ENCODE data around the gene FHOD3. TPM values are rescaled to one million over a fixed set of nuclear protein-coding genes. Genes with fewer than 3 reads are reported as not detected.

FHOD3 gene
- total RNA-seq, 1 experiment from 2014 or later, result 10.6 TPM

GRCh38 chr18:36769172-36769571, 471.7 kb downstream of the FHOD3 start:
- POLR2A ChIA-PET (ENCODE audit: unreplicated experiment), result no interaction called here
- BruUV-seq (replicated peaks), result no TSS peak
- H4K20me1 ChIP-seq (ENCODE audit: insufficient read depth), result no peaks in the 10 kb centered on the region
- H3K27me3 ChIP-seq (ENCODE audit: insufficient read depth, low read depth), result no peaks in the 10 kb centered on the region
- H2AFZ ChIP-seq, result no peak overlapping the region
- CTCF ChIA-PET, result interaction anchor here (0.6 kb wide), 1 partner anchor 754 kb away, joined by 7 read pairs; no protein-coding TSS in a partner anchor
- H3K9me3 ChIP-seq (ENCODE audit: insufficient read depth, low read depth), result no peaks in the 10 kb centered on the region
- no peak overlapping the region for H3K27ac ChIP-seq
- H3K4me2 ChIP-seq, result no peak overlapping the region
- TF ChIP-seq CTCF (conservative IDR thresholded peaks at IDR 0.05) (no peak), EZH2 (IDR thresholded peaks at IDR 0.05; ENCODE audit: low read depth) (no peak)
- no peaks in the 10 kb centered on the region for H3K4me1 ChIP-seq (replicated peaks; ENCODE audit: insufficient read depth)
- intact Hi-C loops (cut with micrococcal nuclease; ENCODE audit: unreplicated experiment), result no loop called here
- DNase-seq, result no peak
- H3K9me2 ChIP-seq (ENCODE audit: insufficient read depth), result no peaks in the 10 kb centered on the region
- H3K79me2 ChIP-seq (ENCODE audit: low read depth), result no peaks in the 10 kb centered on the region
- no peaks in the 10 kb centered on the region for H3F3A ChIP-seq (ENCODE audit: insufficient read depth, low read depth)
- H3K4me3 ChIP-seq, result no peak overlapping the region
- H3K36me3 ChIP-seq (ENCODE audit: low read depth), result no peaks in the 10 kb centered on the region

- Histone ChIP-seq H3K27ac (no peak overlapping the region), H3K4me3 (no peak overlapping the region), H3F3A (ENCODE audit: insufficient read depth, low read depth) (no peaks in the 10 kb centered on the region), H3K4me1 (replicated peaks; ENCODE audit: insufficient read depth) (no peaks in the 10 kb centered on the region), H4K20me1 (ENCODE audit: insufficient read depth) (no peaks in the 10 kb centered on the region), H3K27me3 (ENCODE audit: insufficient read depth, low read depth) (no peaks in the 10 kb centered on the region), H3K79me2 (ENCODE audit: low read depth) (no peaks in the 10 kb centered on the region), H3K4me2 (no peak overlapping the region), H3K36me3 (ENCODE audit: low read depth) (no peaks in the 10 kb centered on the region), H3K9me2 (ENCODE audit: insufficient read depth) (no peaks in the 10 kb centered on the region), H2AFZ (no peak overlapping the region), H3K9me3 (ENCODE audit: insufficient read depth, low read depth) (no peaks in the 10 kb centered on the region)
- ChIA-PET CTCF (no interaction called here), POLR2A (ENCODE audit: unreplicated experiment) (no interaction called here)
- TF ChIP-seq EZH2 (IDR thresholded peaks at IDR 0.05; ENCODE audit: low read depth), result no peak
- TF ChIP-seq CTCF (conservative IDR thresholded peaks at IDR 0.05), result peak; percentile 38; the same call in 1 of the 2 replicates
- no TSS peak for BruUV-seq (replicated peaks)
- DNase-seq, result no peak
- intact Hi-C loops (cut with micrococcal nuclease; ENCODE audit: unreplicated experiment), result no loop called here
Measured at GRCh38 chr18:36769611-36770314, 472.2 kb downstream of the FHOD3 start.

GRCh38 chr18:36770315-36770946, 472.9 kb downstream of the FHOD3 start:
- H3K9me3 ChIP-seq (ENCODE audit: insufficient read depth, low read depth), result no peaks in the 10 kb centered on the region
- no TSS peak for BruUV-seq (replicated peaks)
- H3K4me2 ChIP-seq, result no peak overlapping the region
- no peak for TF ChIP-seq EZH2 (IDR thresholded peaks at IDR 0.05; ENCODE audit: low read depth)
- TF ChIP-seq CTCF (conservative IDR thresholded peaks at IDR 0.05), result no peak
- H3F3A ChIP-seq (ENCODE audit: insufficient read depth, low read depth), result no peaks in the 10 kb centered on the region
- intact Hi-C loops (cut with micrococcal nuclease; ENCODE audit: unreplicated experiment), result no loop called here
- DNase-seq, result no peak
- no peak overlapping the region for H2AFZ ChIP-seq
- H3K27ac ChIP-seq, result no peak overlapping the region
- no peaks in the 10 kb centered on the region for H3K9me2 ChIP-seq (ENCODE audit: insufficient read depth)
- H3K36me3 ChIP-seq (ENCODE audit: low read depth), result no peaks in the 10 kb centered on the region
- no peaks in the 10 kb centered on the region for H4K20me1 ChIP-seq (ENCODE audit: insufficient read depth)
- H3K4me3 ChIP-seq, result no peak overlapping the region
- H3K79me2 ChIP-seq (ENCODE audit: low read depth), result no peaks in the 10 kb centered on the region
- POLR2A ChIA-PET (ENCODE audit: unreplicated experiment), result no interaction called here
- CTCF ChIA-PET, result no interaction called here
- H3K27me3 ChIP-seq (ENCODE audit: insufficient read depth, low read depth), result no peaks in the 10 kb centered on the region
- H3K4me1 ChIP-seq (replicated peaks; ENCODE audit: insufficient read depth), result no peaks in the 10 kb centered on the region

All from PC-9 (cell line).